Loucy (cell line): Measurements from ENCODE around the gene DACT2.
"Not testable (repeated sequence)": the region's sequence is repeated elsewhere in the genome, so short reads cannot be mapped to it uniquely, and the experiment has no call there.

Source experiments
- H2AFZ ChIP-seq: fragments of 200-600 bp; sonication (generic); 2 replicates; pipeline ENCODE4 v1.6.0; 2016; ENCODE audit warnings: antibody characterized with exemption, mild to moderate bottlenecking, low read length, moderate library complexity
- H3F3A ChIP-seq: fragments of 200-600 bp; 2 replicates; pipeline ENCODE4 v1.6.0; 2016; ENCODE audit warnings: antibody characterized with exemption, low read depth, mild to moderate bottlenecking
- H3K27me3 ChIP-seq: fragments of 200-600 bp; sonication (generic); 2 replicates; pipeline ENCODE4 v1.6.1; 2014; ENCODE audit warnings: low read length, mild to moderate bottlenecking; ENCODE audit not compliant: insufficient read depth, poor library complexity, severe bottlenecking
- H3K36me3 ChIP-seq: fragments of 200-600 bp; sonication (generic); 2 replicates; pipeline ENCODE4 v1.6.1; 2016; ENCODE audit warnings: low read length; ENCODE audit not compliant: insufficient read depth
- H3K4me1 ChIP-seq: fragments of 200-600 bp; sonication (generic); 2 replicates; pipeline ENCODE4 v1.5.1; 2014; ENCODE audit warnings: low read length, mild to moderate bottlenecking; ENCODE audit not compliant: insufficient read depth, poor library complexity, severe bottlenecking
- H3K4me2 ChIP-seq: fragments of 200-600 bp; sonication (generic); 2 replicates; pipeline ENCODE4 v1.6.0; 2014; ENCODE audit warnings: antibody characterized with exemption, low read length, low read depth, mild to moderate bottlenecking; ENCODE audit not compliant: poor library complexity, severe bottlenecking
- H3K4me3 ChIP-seq: fragments of 200-600 bp; sonication (generic); 2 replicates; pipeline ENCODE4 v1.5.1; 2014; ENCODE audit warnings: low read length, mild to moderate bottlenecking, mixed read lengths; ENCODE audit not compliant: poor library complexity, severe bottlenecking
- H3K79me2 ChIP-seq: fragments of 200-600 bp; sonication (generic); 2 replicates; pipeline ENCODE4 v1.6.1; 2014; ENCODE audit warnings: low read length; ENCODE audit not compliant: insufficient read depth
- H3K9ac ChIP-seq: fragments of 200-600 bp; sonication (generic); 2 replicates; pipeline ENCODE4 v1.6.0; 2014; ENCODE audit warnings: mild to moderate bottlenecking, low read depth, low read length, moderate library complexity; ENCODE audit not compliant: poor library complexity, severe bottlenecking
- H3K9me2 ChIP-seq: fragments of 200-600 bp; sonication (generic); replicated peaks from 2 replicates; pipeline ENCODE4 v1.6.1; 2016; ENCODE audit warnings: low read depth, low read length, mixed read lengths
- H3K9me3 ChIP-seq: fragments of 200-600 bp; sonication (generic); 2 replicates; pipeline ENCODE4 v1.6.1; 2014; ENCODE audit warnings: mild to moderate bottlenecking, antibody characterized with exemption, low read length, low read depth; ENCODE audit not compliant: insufficient read depth
- H4K20me1 ChIP-seq: fragments of 200-600 bp; sonication (generic); 2 replicates; pipeline ENCODE4 v1.6.0; 2014; ENCODE audit warnings: antibody characterized with exemption, low read length, mild to moderate bottlenecking; ENCODE audit not compliant: insufficient read depth, poor library complexity, severe bottlenecking
- CTCF ChIP-seq: fragments of 200-600 bp; sonication (generic); conservative IDR thresholded peaks from 2 replicates; pipeline ENCODE4 v1.5.1; 2014; ENCODE audit warnings: mild to moderate bottlenecking, antibody characterized with exemption, low read length
- EZH2phosphoT487 ChIP-seq: fragments of 200-600 bp; IDR thresholded peaks from 2 replicates; pipeline ENCODE4 v1.6.1; 2018; ENCODE audit warnings: antibody characterized with exemption, mild to moderate bottlenecking, moderate library complexity, borderline replicate concordance

The DACT2 gene

GRCh38 chr6:168270274-168271172 is 49.1 kb downstream of the DACT2 start:
- Histone ChIP-seq H3K79me2 (no peaks in the 10 kb centered on the region), H3K27me3 (no peaks in the 10 kb centered on the region), H3K9ac (no peak overlapping the region), H3K9me3 (peaks cover 4% of the 10 kb centered on the region; the same call in 1 of the 2 replicates), H3K9me2 (no peaks in the 10 kb centered on the region), H3K4me2 (no peak overlapping the region), H2AFZ (no peak overlapping the region), H3K4me1 (no peaks in the 10 kb centered on the region), H3K4me3 (no peak overlapping the region), H4K20me1 (no peaks in the 10 kb centered on the region), H3F3A (no peaks in the 10 kb centered on the region), H3K36me3 (no peaks in the 10 kb centered on the region)
- TF ChIP-seq EZH2phosphoT487: no peak
- no peak for TF ChIP-seq CTCF

- TF ChIP-seq EZH2phosphoT487 (no peak), CTCF (no peak)
- no peak overlapping the region for H2AFZ ChIP-seq
- no peak overlapping the region for H3K9ac ChIP-seq
Measured at GRCh38 chr6:168269455-168270243, 49.9 kb downstream of the DACT2 start.

GRCh38 chr6:168268755-168269154 is 50.8 kb downstream of the DACT2 start:
- Histone ChIP-seq H3K9ac (no peak overlapping the region), H4K20me1 (no peaks in the 10 kb centered on the region), H3K4me3 (no peak overlapping the region), H3K4me1 (no peaks in the 10 kb centered on the region), H3K4me2 (no peak overlapping the region), H3K36me3 (no peaks in the 10 kb centered on the region), H3F3A (no peaks in the 10 kb centered on the region), H3K27me3 (no peaks in the 10 kb centered on the region), H3K9me3 (no peaks in the 10 kb centered on the region; the same call in 1 of the 2 replicates), H2AFZ (no peak overlapping the region), H3K79me2 (no peaks in the 10 kb centered on the region), H3K9me2 (no peaks in the 10 kb centered on the region)
- TF ChIP-seq EZH2phosphoT487: no peak
- TF ChIP-seq CTCF: no peak

More at GRCh38 chr6:168269455-168270243, 49.9 kb downstream of the DACT2 start:
- Histone ChIP-seq H4K20me1 (no peaks in the 10 kb centered on the region), H3K4me1 (no peaks in the 10 kb centered on the region), H3K79me2 (no peaks in the 10 kb centered on the region), H3K9me3 (peaks cover 4% of the 10 kb centered on the region; the same call in 1 of the 2 replicates), H3K27me3 (no peaks in the 10 kb centered on the region), H3K4me3 (no peak overlapping the region), H3F3A (no peaks in the 10 kb centered on the region), H3K4me2 (no peak overlapping the region), H3K36me3 (no peaks in the 10 kb centered on the region), H3K9me2 (no peaks in the 10 kb centered on the region)

- not testable (repeated sequence) for H3K9me3 ChIP-seq, H3K4me3 ChIP-seq, H4K20me1 ChIP-seq, H3K9ac ChIP-seq, H3K9me2 ChIP-seq, H3K79me2 ChIP-seq, H3K27me3 ChIP-seq, H2AFZ ChIP-seq, H3K36me3 ChIP-seq, H3F3A ChIP-seq, H3K4me2 ChIP-seq, H3K4me1 ChIP-seq
Measured at GRCh38 chr6:168267779-168268178, 51.8 kb downstream of the DACT2 start.
